AG04450 (cell line): ENCODE measurements around the gene PPIE. TPM values are rescaled to one million over a fixed set of nuclear protein-coding genes. Genes with fewer than 3 reads are reported as not detected.

Source experiments
- CTCF ChIA-PET: fragments of 300-600, 350-600 bp; formaldehyde crosslinking; extraction: SDS; loops from one replicate; lab custom pipeline; 2022; ENCODE audit warnings: antibody characterized with exemption, inconsistent platforms; lab: Charles Lee
- POLR2A ChIA-PET: fragments of 350-600 bp; formaldehyde crosslinking; extraction: SDS; loops from one replicate; lab custom pipeline; 2021; ENCODE audit warnings: antibody characterized with exemption, inconsistent platforms; lab: Yijun Ruan, JAX
- DNase-seq: peaks from one replicate; pipeline ENCODE4 v3.0.0-alpha.2; 2011; ENCODE audit warnings: low read depth, low spot score
- H3K27ac ChIP-seq: one replicate; pipeline ENCODE4 v1.5.1; 2012; ENCODE audit warnings: low read depth, low read length, control low read depth
- H3K27me3 ChIP-seq: one replicate; pipeline ENCODE4 v1.6.0; 2012; ENCODE audit warnings: low read length; ENCODE audit not compliant: control insufficient read depth, insufficient read depth
- H3K4me3 ChIP-seq: 2 replicates; pipeline ENCODE4 v1.5.1; 2011; ENCODE audit warnings: mild to moderate bottlenecking, low read depth, low read length, control low read depth
- H3K9me3 ChIP-seq: 2 replicates; pipeline ENCODE4 v1.5.1; 2012; ENCODE audit warnings: low read length; ENCODE audit not compliant: control insufficient read depth, insufficient read depth
- CTCF ChIP-seq: IDR thresholded peaks from 2 replicates; pipeline ENCODE4 v1.5.1; 2011; ENCODE audit warnings: low read depth, low read length, control low read depth, inconsistent platforms
- polyA plus RNA-seq: library from polyadenylated mRNA; depleted of rRNA; stranded (reverse); fragments of >200 nt; gene quantifications from 2 replicates; pipeline ENCODE4 v1.2.3, GENCODE V29; 2011

Gene PPIE
- polyA plus RNA-seq, 1 experiment, result 72.5 TPM

- DNase-seq, result no peak
- CTCF ChIA-PET, result no interaction called here
- Histone ChIP-seq H3K9me3 (no peaks in the 10 kb centered on the region), H3K27ac (no peak overlapping the region), H3K4me3 (no peak overlapping the region), H3K27me3 (no peaks in the 10 kb centered on the region)
- POLR2A ChIA-PET, result no interaction called here
- no peak for TF ChIP-seq CTCF
These were observed 12.9 kb downstream of the PPIE start for GRCh38 chr1:39751595-39751994.

GRCh38 chr1:39752703-39753102 lies 14.0 kb downstream of the PPIE start:
- Histone ChIP-seq H3K9me3 (no peaks in the 10 kb centered on the region), H3K27me3 (no peaks in the 10 kb centered on the region), H3K27ac (no peak overlapping the region), H3K4me3 (no peak overlapping the region)
- CTCF ChIA-PET, result no interaction called here
- no peak for TF ChIP-seq CTCF
- DNase-seq, result no peak
- POLR2A ChIA-PET, result interaction anchor here (0.6 kb wide), 1 partner anchor 46 kb away, joined by 3 read pairs; no protein-coding TSS in a partner anchor

DNA sequence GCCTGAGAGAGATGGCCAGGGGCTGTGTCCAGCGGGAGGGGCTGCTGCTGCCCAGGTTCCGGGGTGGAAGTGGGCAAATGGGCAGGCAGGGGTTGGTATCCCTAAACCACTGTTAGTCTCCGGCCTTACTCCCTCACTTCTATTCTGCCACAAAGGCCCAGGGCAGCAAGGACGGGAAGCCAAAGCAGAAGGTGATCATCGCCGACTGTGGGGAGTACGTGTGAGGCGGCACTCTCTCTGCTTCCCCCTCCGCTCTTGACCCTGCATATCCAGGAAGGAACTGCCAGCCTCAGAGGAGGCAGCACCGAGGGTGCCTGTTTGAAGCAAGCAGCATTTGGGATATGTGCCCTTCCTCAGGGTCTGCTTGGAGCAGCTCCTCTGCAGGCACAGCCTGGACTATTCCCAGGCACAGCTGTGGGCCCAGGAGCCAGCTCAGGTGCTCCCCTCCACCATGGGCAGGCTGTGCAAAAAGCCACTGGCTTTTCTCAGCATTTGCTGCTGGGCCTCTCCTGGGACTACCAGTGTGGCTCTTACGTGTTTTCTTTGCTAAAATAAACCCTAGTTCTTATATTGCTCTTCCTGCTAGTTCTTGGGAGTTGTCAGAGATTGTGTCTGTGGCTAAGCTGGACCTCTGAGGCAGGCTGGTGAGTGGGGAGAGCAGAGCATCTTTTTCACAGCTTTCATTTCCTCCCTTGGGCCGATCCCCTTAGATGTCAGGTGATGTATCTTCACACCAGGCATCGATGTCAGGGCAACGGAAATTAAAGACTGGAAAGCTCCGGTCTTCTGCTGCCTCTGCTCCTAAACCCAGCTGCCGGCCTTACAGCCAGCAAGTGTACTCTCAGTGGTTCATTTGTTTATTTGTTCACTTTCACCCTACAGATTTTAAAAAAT lies 14.7 kb downstream of the PPIE start:
- no peaks in the 10 kb centered on the region for H3K9me3 ChIP-seq
- H3K27ac ChIP-seq, result no peak overlapping the region
- ChIA-PET CTCF (no interaction called here), POLR2A (interaction anchor here (0.6 kb wide), 1 partner anchor 45 kb away, joined by 3 read pairs; no protein-coding TSS in a partner anchor)
- no peak for TF ChIP-seq CTCF
- H3K4me3 ChIP-seq, result no peak overlapping the region
- H3K27me3 ChIP-seq, result no peaks in the 10 kb centered on the region
- DNase-seq, result no peak

- POLR2A ChIA-PET, result no interaction called here
- no peak for DNase-seq
- Histone ChIP-seq H3K27me3 (no peaks in the 10 kb centered on the region), H3K27ac (no peak overlapping the region), H3K9me3 (no peaks in the 10 kb centered on the region), H3K4me3 (no peak overlapping the region)
- no peak for TF ChIP-seq CTCF
- CTCF ChIA-PET, result no interaction called here
These were observed 15.4 kb downstream of the PPIE start for GRCh38 chr1:39754026-39754570.

DNA sequence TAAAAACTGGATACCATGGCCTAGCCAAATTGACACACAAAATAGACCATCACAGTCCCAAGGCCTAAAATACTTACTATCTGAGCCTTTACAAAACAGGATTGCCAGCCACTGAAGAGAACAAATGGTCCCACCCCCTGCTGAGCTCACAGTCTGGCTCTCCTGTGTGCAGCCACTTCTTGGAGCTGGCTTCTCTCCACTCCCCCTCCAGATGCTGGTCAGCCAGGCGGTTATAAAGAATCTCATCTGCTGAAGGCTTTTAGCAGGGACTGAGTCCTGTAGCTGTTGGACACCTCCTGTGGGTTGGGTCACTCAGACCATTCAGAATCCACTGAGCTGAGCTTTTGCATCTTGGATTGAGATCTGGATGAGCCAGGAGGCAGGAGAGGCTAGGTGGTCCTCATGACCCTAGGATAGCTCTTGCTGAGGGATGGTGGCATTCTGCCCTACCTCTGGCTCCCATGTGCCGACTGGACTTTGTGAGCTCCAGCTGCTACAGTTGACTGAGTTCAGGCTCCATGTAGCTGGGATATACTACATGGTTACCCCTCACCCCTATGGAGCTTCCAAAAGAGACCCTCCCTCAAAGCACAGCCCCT lies 16.3 kb downstream of the PPIE start:
- Histone ChIP-seq H3K9me3 (no peaks in the 10 kb centered on the region), H3K27me3 (no peaks in the 10 kb centered on the region), H3K27ac (no peak overlapping the region), H3K4me3 (no peak overlapping the region)
- no peak for DNase-seq
- POLR2A ChIA-PET, result no interaction called here
- CTCF ChIA-PET, result no interaction called here
- no peak for TF ChIP-seq CTCF
